ENCODE data around the gene ARHGEF26.

The ARHGEF26 gene

GRCh38 chr3:154217671-154218070 is 96.5 kb downstream of the ARHGEF26 start:
- H3K27me3 ChIP-seq (replicated peaks in 2 of 5; ENCODE audit: control insufficient read depth in 4 of 5, insufficient read depth in 5 of 5, low read length in 4 of 5) = no peaks in the 10 kb centered on the region
- H3K27ac ChIP-seq (ENCODE audit: insufficient read depth in 1 of 2, low read depth in 1 of 2, low read length in 2 of 2, poor library complexity in 1 of 2, severe bottlenecking in 2 of 2) = no peak overlapping the region
- H3K4me1 ChIP-seq (ENCODE audit: control extremely low read depth in 1 of 4, control insufficient read depth in 4 of 4, insufficient read depth in 4 of 4, low read length in 3 of 4) = no peaks in the 10 kb centered on the region
- POLR2A ChIA-PET = no interaction called here
- H3K9me3 ChIP-seq (ENCODE audit: control extremely low read depth in 1 of 5, control insufficient read depth in 4 of 5, insufficient read depth in 2 of 5, low read depth in 1 of 5, low read length in 4 of 5) = peaks cover 0 to 3% (median 0%) of the 10 kb centered on the region in 5 experiments
- no peak for DNase-seq
- WGBS (ENCODE audit: insufficient coverage) = 72% methylated on average over 6 of the region's 6 CpGs
- no peaks in the 10 kb centered on the region for H3K36me3 ChIP-seq (ENCODE audit: control insufficient read depth in 4 of 4, insufficient read depth in 4 of 4, low read length in 3 of 4)
- CTCF ChIA-PET = no interaction called here
- no peak overlapping the region for H3K4me3 ChIP-seq (ENCODE audit: control insufficient read depth in 1 of 7, extremely low read depth in 1 of 7, insufficient read depth in 4 of 7, low read depth in 2 of 7, low read length in 6 of 7)

GRCh38 chr3:154218728-154219127 is 97.5 kb downstream of the ARHGEF26 start:
- DNase-seq = no peak
- ChIA-PET POLR2A (interaction anchor here (0.6 kb wide), 1 partner anchor 30 kb away, joined by 4 read pairs; no protein-coding TSS in a partner anchor), CTCF (no interaction called here)
- Histone ChIP-seq H3K27ac (ENCODE audit: insufficient read depth in 1 of 2, low read depth in 1 of 2, low read length in 2 of 2, poor library complexity in 1 of 2, severe bottlenecking in 2 of 2) (no peak overlapping the region), H3K4me1 (ENCODE audit: control extremely low read depth in 1 of 4, control insufficient read depth in 4 of 4, insufficient read depth in 4 of 4, low read length in 3 of 4) (no peaks in the 10 kb centered on the region), H3K36me3 (ENCODE audit: control insufficient read depth in 4 of 4, insufficient read depth in 4 of 4, low read length in 3 of 4) (no peaks in the 10 kb centered on the region), H3K9me3 (ENCODE audit: control extremely low read depth in 1 of 5, control insufficient read depth in 4 of 5, insufficient read depth in 2 of 5, low read depth in 1 of 5, low read length in 4 of 5) (peaks cover 0 to 3% (median 0%) of the 10 kb centered on the region in 5 experiments), H3K27me3 (replicated peaks in 2 of 5; ENCODE audit: control insufficient read depth in 4 of 5, insufficient read depth in 5 of 5, low read length in 4 of 5) (no peaks in the 10 kb centered on the region), H3K4me3 (ENCODE audit: control insufficient read depth in 1 of 7, extremely low read depth in 1 of 7, insufficient read depth in 4 of 7, low read depth in 2 of 7, low read length in 6 of 7) (no peak overlapping the region)
- no CpG with 5 or more reads among the region's 1 CpG for WGBS (ENCODE audit: insufficient coverage)

- ChIA-PET POLR2A (no interaction called here), CTCF (no interaction called here)
- Histone ChIP-seq H3K36me3 (ENCODE audit: control insufficient read depth in 4 of 4, insufficient read depth in 4 of 4, low read length in 3 of 4) (no peaks in the 10 kb centered on the region), H3K27ac (ENCODE audit: insufficient read depth in 1 of 2, low read depth in 1 of 2, low read length in 2 of 2, poor library complexity in 1 of 2, severe bottlenecking in 2 of 2) (no peak overlapping the region), H3K27me3 (replicated peaks in 2 of 5; ENCODE audit: control insufficient read depth in 4 of 5, insufficient read depth in 5 of 5, low read length in 4 of 5) (no peaks in the 10 kb centered on the region), H3K9me3 (ENCODE audit: control extremely low read depth in 1 of 5, control insufficient read depth in 4 of 5, insufficient read depth in 2 of 5, low read depth in 1 of 5, low read length in 4 of 5) (peaks cover 0 to 2% (median 0%) of the 10 kb centered on the region in 5 experiments), H3K4me1 (ENCODE audit: control extremely low read depth in 1 of 4, control insufficient read depth in 4 of 4, insufficient read depth in 4 of 4, low read length in 3 of 4) (no peaks in the 10 kb centered on the region), H3K4me3 (ENCODE audit: control insufficient read depth in 1 of 7, extremely low read depth in 1 of 7, insufficient read depth in 4 of 7, low read depth in 2 of 7, low read length in 6 of 7) (no peak overlapping the region)
- 100% methylated on average over 1 of the region's 2 CpGs for WGBS (ENCODE audit: insufficient coverage)
- no peak for DNase-seq
Observed at GRCh38 chr3:154220462-154220861, 99.3 kb downstream of the ARHGEF26 start.

- H3K36me3 ChIP-seq (ENCODE audit: control insufficient read depth in 4 of 4, insufficient read depth in 4 of 4, low read length in 3 of 4) = no peaks in the 10 kb centered on the region
- H3K4me1 ChIP-seq (ENCODE audit: control extremely low read depth in 1 of 4, control insufficient read depth in 4 of 4, insufficient read depth in 4 of 4, low read length in 3 of 4) = no peaks in the 10 kb centered on the region
- no peaks in the 10 kb centered on the region for H3K9me3 ChIP-seq (ENCODE audit: control extremely low read depth in 1 of 5, control insufficient read depth in 4 of 5, insufficient read depth in 2 of 5, low read depth in 1 of 5, low read length in 4 of 5)
- POLR2A ChIA-PET = no interaction called here
- DNase-seq = no peak
- CTCF ChIA-PET = no interaction called here
- H3K27ac ChIP-seq (ENCODE audit: insufficient read depth in 1 of 2, low read depth in 1 of 2, low read length in 2 of 2, poor library complexity in 1 of 2, severe bottlenecking in 2 of 2) = no peak overlapping the region
- H3K27me3 ChIP-seq (replicated peaks in 2 of 5; ENCODE audit: control insufficient read depth in 4 of 5, insufficient read depth in 5 of 5, low read length in 4 of 5) = no peaks in the 10 kb centered on the region
- no peak overlapping the region for H3K4me3 ChIP-seq (ENCODE audit: control insufficient read depth in 1 of 7, extremely low read depth in 1 of 7, insufficient read depth in 4 of 7, low read depth in 2 of 7, low read length in 6 of 7)
Observed at GRCh38 chr3:154223519-154223918, 102.3 kb downstream of the ARHGEF26 start.

GRCh38 chr3:154224366-154224765 is 103.2 kb downstream of the ARHGEF26 start:
- no peak overlapping the region for H3K27ac ChIP-seq (ENCODE audit: insufficient read depth in 1 of 2, low read depth in 1 of 2, low read length in 2 of 2, poor library complexity in 1 of 2, severe bottlenecking in 2 of 2)
- 97% methylated on average over 5 of the region's 6 CpGs for WGBS (ENCODE audit: insufficient coverage)
- ChIA-PET CTCF (no interaction called here), POLR2A (no interaction called here)
- no peaks in the 10 kb centered on the region for H3K27me3 ChIP-seq (replicated peaks in 2 of 5; ENCODE audit: control insufficient read depth in 4 of 5, insufficient read depth in 5 of 5, low read length in 4 of 5)
- no peaks in the 10 kb centered on the region for H3K4me1 ChIP-seq (ENCODE audit: control extremely low read depth in 1 of 4, control insufficient read depth in 4 of 4, insufficient read depth in 4 of 4, low read length in 3 of 4)
- H3K4me3 ChIP-seq (ENCODE audit: control insufficient read depth in 1 of 7, extremely low read depth in 1 of 7, insufficient read depth in 4 of 7, low read depth in 2 of 7, low read length in 6 of 7) = no peak overlapping the region
- H3K9me3 ChIP-seq (ENCODE audit: control extremely low read depth in 1 of 5, control insufficient read depth in 4 of 5, insufficient read depth in 2 of 5, low read depth in 1 of 5, low read length in 4 of 5) = no peaks in the 10 kb centered on the region
- H3K36me3 ChIP-seq (ENCODE audit: control insufficient read depth in 4 of 4, insufficient read depth in 4 of 4, low read length in 3 of 4) = no peaks in the 10 kb centered on the region
- no peak for DNase-seq

GRCh38 chr3:154224866-154225265 is 103.7 kb downstream of the ARHGEF26 start:
- Histone ChIP-seq H3K9me3 (ENCODE audit: control extremely low read depth in 1 of 5, control insufficient read depth in 4 of 5, insufficient read depth in 2 of 5, low read depth in 1 of 5, low read length in 4 of 5) (no peaks in the 10 kb centered on the region), H3K27ac (ENCODE audit: insufficient read depth in 1 of 2, low read depth in 1 of 2, low read length in 2 of 2, poor library complexity in 1 of 2, severe bottlenecking in 2 of 2) (no peak overlapping the region), H3K4me3 (ENCODE audit: control insufficient read depth in 1 of 7, extremely low read depth in 1 of 7, insufficient read depth in 4 of 7, low read depth in 2 of 7, low read length in 6 of 7) (no peak overlapping the region), H3K27me3 (replicated peaks in 2 of 5; ENCODE audit: control insufficient read depth in 4 of 5, insufficient read depth in 5 of 5, low read length in 4 of 5) (no peaks in the 10 kb centered on the region), H3K4me1 (ENCODE audit: control extremely low read depth in 1 of 4, control insufficient read depth in 4 of 4, insufficient read depth in 4 of 4, low read length in 3 of 4) (no peaks in the 10 kb centered on the region), H3K36me3 (ENCODE audit: control insufficient read depth in 4 of 4, insufficient read depth in 4 of 4, low read length in 3 of 4) (no peaks in the 10 kb centered on the region)
- POLR2A ChIA-PET = no interaction called here
- DNase-seq = no peak
- CTCF ChIA-PET = no interaction called here

GRCh38 chr3:154225536-154225935 is 104.3 kb downstream of the ARHGEF26 start:
- ChIA-PET POLR2A (no interaction called here), CTCF (no interaction called here)
- DNase-seq = no peak
- no peaks in the 10 kb centered on the region for H3K27me3 ChIP-seq (replicated peaks in 2 of 5; ENCODE audit: control insufficient read depth in 4 of 5, insufficient read depth in 5 of 5, low read length in 4 of 5)
- no peak overlapping the region for H3K27ac ChIP-seq (ENCODE audit: insufficient read depth in 1 of 2, low read depth in 1 of 2, low read length in 2 of 2, poor library complexity in 1 of 2, severe bottlenecking in 2 of 2)
- peaks cover 0 to under 1% (median 0%) of the 10 kb centered on the region in 4 experiments for H3K4me1 ChIP-seq (ENCODE audit: control extremely low read depth in 1 of 4, control insufficient read depth in 4 of 4, insufficient read depth in 4 of 4, low read length in 3 of 4)
- no CpG with 5 or more reads among the region's 2 CpGs for WGBS (ENCODE audit: insufficient coverage)
- H3K4me3 ChIP-seq (ENCODE audit: control insufficient read depth in 1 of 7, extremely low read depth in 1 of 7, insufficient read depth in 4 of 7, low read depth in 2 of 7, low read length in 6 of 7) = no peak overlapping the region
- H3K9me3 ChIP-seq (ENCODE audit: control extremely low read depth in 1 of 5, control insufficient read depth in 4 of 5, insufficient read depth in 2 of 5, low read depth in 1 of 5, low read length in 4 of 5) = no peaks in the 10 kb centered on the region
- no peaks in the 10 kb centered on the region for H3K36me3 ChIP-seq (ENCODE audit: control insufficient read depth in 4 of 4, insufficient read depth in 4 of 4, low read length in 3 of 4)

All from common myeloid progenitor, CD34-positive (primary cell).